LNCAP (cell line): ENCODE measurements around the gene LILRB3.

Experiments used
- TF ChIP-seq, protein P1 (sequence below): fragments of 450-650 bp; IDR thresholded peaks from 2 replicates; pipeline ENCODE4 v1.5.1; 2017; ENCODE audit warnings: mild to moderate bottlenecking

LILRB3 gene

GRCh38 chr19:54208784-54209057 is 14.1 kb downstream of the LILRB3 start:
- TF ChIP-seq, protein P1, sequence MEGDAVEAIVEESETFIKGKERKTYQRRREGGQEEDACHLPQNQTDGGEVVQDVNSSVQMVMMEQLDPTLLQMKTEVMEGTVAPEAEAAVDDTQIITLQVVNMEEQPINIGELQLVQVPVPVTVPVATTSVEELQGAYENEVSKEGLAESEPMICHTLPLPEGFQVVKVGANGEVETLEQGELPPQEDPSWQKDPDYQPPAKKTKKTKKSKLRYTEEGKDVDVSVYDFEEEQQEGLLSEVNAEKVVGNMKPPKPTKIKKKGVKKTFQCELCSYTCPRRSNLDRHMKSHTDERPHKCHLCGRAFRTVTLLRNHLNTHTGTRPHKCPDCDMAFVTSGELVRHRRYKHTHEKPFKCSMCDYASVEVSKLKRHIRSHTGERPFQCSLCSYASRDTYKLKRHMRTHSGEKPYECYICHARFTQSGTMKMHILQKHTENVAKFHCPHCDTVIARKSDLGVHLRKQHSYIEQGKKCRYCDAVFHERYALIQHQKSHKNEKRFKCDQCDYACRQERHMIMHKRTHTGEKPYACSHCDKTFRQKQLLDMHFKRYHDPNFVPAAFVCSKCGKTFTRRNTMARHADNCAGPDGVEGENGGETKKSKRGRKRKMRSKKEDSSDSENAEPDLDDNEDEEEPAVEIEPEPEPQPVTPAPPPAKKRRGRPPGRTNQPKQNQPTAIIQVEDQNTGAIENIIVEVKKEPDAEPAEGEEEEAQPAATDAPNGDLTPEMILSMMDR = no peak

DNA sequence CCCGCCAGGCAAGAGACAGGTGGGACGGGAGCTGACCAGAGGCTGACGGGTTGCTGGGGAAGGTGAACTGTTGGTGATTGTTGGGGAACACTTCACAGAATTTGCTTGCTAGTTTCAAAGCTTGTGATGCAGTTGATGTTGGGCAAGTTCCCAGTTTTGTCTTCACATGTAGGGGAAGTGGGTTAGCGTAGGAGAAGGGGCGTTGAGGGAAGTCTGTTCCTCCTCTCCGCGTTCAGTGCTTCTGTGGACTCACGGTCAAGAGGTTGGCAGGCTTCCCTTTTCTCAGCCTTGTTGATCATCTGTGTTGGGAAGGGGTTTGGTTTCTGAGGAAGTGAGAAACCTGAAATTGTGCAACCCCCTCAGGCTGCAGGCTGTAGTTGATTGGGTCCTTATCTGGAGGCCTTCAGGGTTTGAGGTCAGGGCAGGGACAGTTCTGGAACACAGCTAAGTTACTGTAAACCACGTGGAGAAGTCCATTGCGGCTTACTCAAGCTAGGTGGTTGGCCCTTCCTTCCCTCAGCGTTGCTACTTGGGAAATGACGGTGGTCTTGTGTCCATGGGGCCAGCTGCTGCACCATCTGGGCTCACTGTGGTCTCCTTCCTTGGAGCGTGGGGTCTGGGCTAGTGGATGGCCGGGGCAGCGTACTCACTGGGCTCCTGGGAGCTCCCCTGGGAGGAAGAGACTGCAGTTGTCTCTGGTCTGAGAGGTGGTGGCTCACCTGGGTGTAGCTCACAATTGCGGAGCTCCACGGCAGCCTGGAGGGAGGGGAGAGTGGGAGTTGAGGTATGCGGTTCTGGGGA is 14.6 kb downstream of the LILRB3 start:
- TF ChIP-seq, protein P1 = no peak

GRCh38 chr19:54207676-54207982 is 15.2 kb downstream of the LILRB3 start:
- TF ChIP-seq, protein P1 = no peak

DNA sequence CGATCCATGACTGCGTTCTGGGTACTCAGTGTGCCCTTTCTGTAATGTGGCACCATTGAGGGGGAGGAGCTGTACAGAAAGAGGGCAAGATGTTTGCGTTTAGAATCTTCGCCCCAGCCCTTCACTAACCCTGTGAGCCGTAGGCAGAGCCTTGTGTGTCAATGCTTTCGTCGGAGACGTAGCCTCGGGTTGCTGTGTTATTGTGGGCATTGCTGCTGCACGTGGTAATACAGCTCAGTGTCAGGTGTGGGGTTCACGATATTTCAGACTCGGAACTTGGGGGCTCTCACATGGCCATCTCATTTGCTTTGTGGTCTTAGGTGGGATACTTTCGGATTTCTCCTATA is 16.0 kb downstream of the LILRB3 start:
- TF ChIP-seq, protein P1 = no peak

- TF ChIP-seq, protein P1 = no peak
Measured at GRCh38 chr19:54206030-54206830, 16.6 kb downstream of the LILRB3 start.

DNA sequence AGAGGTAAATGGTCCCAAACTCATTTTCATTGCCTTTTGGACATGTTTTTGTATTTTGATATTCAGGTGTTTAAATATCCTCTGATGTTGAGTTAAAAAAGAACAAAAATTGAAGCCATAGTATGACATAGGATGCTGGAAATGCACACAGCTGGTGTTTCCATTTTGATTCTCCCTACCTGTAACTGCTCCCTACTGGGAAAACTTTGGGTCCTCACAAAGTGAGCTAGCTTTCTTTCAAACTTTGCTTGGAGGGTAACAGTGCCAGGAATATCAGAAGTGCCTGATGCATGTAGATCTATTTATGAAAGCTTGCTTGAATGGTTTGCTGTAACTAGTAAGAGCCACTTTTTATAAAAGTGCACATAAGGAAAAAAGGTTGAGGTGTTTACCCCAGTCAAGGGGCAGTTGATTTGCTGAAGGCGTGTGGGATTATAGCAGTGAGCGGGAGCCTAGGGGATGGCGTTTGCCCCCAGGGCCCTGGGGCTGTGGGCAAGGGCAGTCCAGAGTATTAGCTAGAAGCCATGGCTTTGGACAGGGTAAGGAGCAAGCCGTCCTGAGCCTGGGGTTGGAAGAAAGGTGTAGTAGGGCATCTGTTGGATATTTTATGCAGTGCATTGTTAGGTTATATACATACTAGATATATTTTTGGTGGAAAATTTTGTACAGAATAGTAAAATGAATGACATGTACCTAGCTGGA is 17.9 kb downstream of the LILRB3 start:
- TF ChIP-seq, protein P1 = no peak

DNA sequence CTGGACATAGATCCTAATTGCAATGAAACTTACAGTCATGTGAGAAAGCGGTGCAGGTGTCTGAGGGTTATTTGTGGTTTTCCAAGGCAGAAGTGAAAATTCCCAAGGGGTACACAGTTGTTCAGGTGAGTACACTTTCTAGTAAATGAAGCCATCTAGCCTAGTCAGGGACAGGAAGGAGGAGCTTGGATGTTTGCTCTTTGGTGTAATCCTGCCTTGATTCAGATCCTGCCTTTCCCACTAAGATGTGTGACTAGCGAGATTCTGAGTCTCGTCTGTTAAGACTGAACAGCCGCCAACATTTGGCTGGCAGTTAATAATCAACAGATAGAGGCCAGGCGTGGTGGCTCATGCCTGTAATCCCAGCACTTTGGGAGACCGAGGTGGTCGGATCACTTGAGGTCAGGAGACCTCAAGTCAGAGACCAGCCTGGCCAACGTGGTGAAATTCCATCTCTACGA is 19.6 kb downstream of the LILRB3 start:
- TF ChIP-seq, protein P1 = no peak
